ENCODE results near the gene UBR4.

DNA sequence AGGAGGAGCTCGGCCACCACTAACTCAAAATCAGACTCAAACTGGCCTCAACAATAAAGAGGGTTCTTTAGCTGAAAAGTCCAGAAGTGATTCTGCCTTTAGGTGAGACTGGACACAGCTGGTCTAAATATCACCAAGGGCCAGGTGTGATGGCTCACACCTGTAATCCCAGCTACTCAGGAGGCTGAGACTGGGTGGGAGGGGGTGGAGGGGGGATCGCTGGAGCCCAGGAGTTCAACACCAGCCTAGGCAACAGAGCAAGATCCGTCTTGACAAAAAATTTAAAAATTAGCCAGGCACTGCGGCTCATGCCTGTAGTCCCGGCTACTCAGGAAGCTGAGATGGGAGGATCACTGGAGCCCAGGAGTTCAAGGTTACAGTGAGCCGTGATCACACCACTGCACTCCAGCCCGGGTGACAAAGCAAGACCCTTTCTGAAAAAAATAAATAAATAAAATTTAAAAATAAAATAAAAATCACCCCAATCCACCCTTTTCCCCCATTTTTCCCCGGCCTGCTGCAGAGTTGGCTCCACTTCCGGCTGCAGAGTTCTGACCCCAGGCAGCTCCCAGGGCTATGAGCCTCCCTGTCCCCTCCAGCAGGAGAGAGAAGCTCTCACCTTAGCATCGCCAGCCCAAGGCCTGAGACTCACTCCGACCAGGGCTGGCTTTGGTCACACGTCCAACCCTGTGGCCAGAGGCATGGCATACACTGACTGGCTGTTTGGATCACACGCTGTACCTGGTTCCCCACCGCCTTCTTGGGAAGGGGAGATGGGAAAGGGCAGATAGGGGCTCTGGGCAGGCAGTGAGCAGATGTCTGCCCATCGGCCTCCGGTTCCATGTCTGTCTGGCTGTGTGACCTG is 166.3 kb downstream of the UBR4 start:
- TF ChIP-seq, protein P1, sequence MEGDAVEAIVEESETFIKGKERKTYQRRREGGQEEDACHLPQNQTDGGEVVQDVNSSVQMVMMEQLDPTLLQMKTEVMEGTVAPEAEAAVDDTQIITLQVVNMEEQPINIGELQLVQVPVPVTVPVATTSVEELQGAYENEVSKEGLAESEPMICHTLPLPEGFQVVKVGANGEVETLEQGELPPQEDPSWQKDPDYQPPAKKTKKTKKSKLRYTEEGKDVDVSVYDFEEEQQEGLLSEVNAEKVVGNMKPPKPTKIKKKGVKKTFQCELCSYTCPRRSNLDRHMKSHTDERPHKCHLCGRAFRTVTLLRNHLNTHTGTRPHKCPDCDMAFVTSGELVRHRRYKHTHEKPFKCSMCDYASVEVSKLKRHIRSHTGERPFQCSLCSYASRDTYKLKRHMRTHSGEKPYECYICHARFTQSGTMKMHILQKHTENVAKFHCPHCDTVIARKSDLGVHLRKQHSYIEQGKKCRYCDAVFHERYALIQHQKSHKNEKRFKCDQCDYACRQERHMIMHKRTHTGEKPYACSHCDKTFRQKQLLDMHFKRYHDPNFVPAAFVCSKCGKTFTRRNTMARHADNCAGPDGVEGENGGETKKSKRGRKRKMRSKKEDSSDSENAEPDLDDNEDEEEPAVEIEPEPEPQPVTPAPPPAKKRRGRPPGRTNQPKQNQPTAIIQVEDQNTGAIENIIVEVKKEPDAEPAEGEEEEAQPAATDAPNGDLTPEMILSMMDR (IDR thresholded peaks at IDR 0.05), result no peak
- TF ChIP-seq POLR2AphosphoS5 (IDR thresholded peaks at IDR 0.05), result no peak

Data from suprapubic skin (tissue), 3 donors.